K562 (cell line): Measurements from ENCODE around the gene ABCC6. TPM values are rescaled to one million over a fixed set of nuclear protein-coding genes. Genes with fewer than 3 reads are reported as not detected.

Source experiments
- BCLAF1 ChIP-seq, 2 experiments: fragments of 450-650 bp in 1 of 2; IDR thresholded peaks; 2 replicates each; pipeline ENCODE4 v1.6.1; 2011 to 2017; ENCODE audit warnings: low read depth in 2 of 2, antibody characterized with exemption in 1 of 2, borderline replicate concordance in 1 of 2, low read length in 1 of 2, mild to moderate bottlenecking in 1 of 2, mixed read lengths in 1 of 2; ENCODE audit not compliant: control insufficient read depth in 1 of 2
- BCOR ChIP-seq: fragments of 450-650 bp; IDR thresholded peaks from 2 replicates; pipeline ENCODE4 v1.6.1; 2016
- BRD9 ChIP-seq: fragments of 450-650 bp; IDR thresholded peaks from 2 replicates; pipeline ENCODE4 v1.6.1; 2018; ENCODE audit warnings: low read depth; ENCODE audit not compliant: partially characterized antibody
- CAMTA2 ChIP-seq: fragments of 250-450 bp; sonication (Bioruptor Pico); conservative IDR thresholded peaks from 2 replicates; pipeline ENCODE4 v1.5.1; 2022
- CBX3 ChIP-seq, 2 experiments: IDR thresholded peaks; 1 replicate in 1 of 2; 2 replicates in 1 of 2; pipeline ENCODE4 v1.6.1; 2012; ENCODE audit warnings: inconsistent platforms in 2 of 2, low read length in 2 of 2, borderline replicate concordance in 1 of 2, control low read depth in 1 of 2
- CCNT2 ChIP-seq: IDR thresholded peaks from 2 replicates; pipeline ENCODE4 v1.6.1; 2011; ENCODE audit warnings: borderline replicate concordance, low read depth, mild to moderate bottlenecking, moderate library complexity, mixed read lengths, low read length; ENCODE audit not compliant: insufficient read length; ENCODE audit errors: extremely low read depth
- EWSR1 ChIP-seq: fragments of 450-650 bp; IDR thresholded peaks from 2 replicates; pipeline ENCODE4 v1.6.1; 2018; ENCODE audit warnings: borderline replicate concordance, mild to moderate bottlenecking, low read depth, moderate library complexity; ENCODE audit not compliant: partially characterized antibody
- ILF3 ChIP-seq: fragments of 450-650 bp; IDR thresholded peaks from 2 replicates; pipeline ENCODE4 v1.6.1; 2018; ENCODE audit warnings: antibody characterized with exemption, mild to moderate bottlenecking, moderate library complexity, borderline replicate concordance
- JUNB ChIP-seq: fragments of 450-650 bp; formaldehyde crosslinking; conservative IDR thresholded peaks from 2 replicates; pipeline ENCODE4 v1.4.0; 2020; ENCODE audit warnings: mild to moderate bottlenecking
- LARP7 ChIP-seq: fragments of 450-650 bp; IDR thresholded peaks from 2 replicates; pipeline ENCODE4 v1.6.1; 2016
- MGA ChIP-seq: fragments of 450-650 bp; IDR thresholded peaks from 2 replicates; pipeline ENCODE4 v1.6.1; 2016; ENCODE audit warnings: mild to moderate bottlenecking, moderate library complexity
- PCBP1 ChIP-seq: fragments of 200-400 bp; formaldehyde crosslinking; IDR thresholded peaks from 2 replicates; pipeline ENCODE4 v1.6.1; 2018; ENCODE audit warnings: mild to moderate bottlenecking, low read depth, low read length; ENCODE audit not compliant: poor library complexity, severe bottlenecking
- PHB2 ChIP-seq: fragments of 450-650 bp; IDR thresholded peaks from 2 replicates; pipeline ENCODE4 v1.6.1; 2017; ENCODE audit warnings: low read depth
- PHF20 ChIP-seq: fragments of 450-650 bp; IDR thresholded peaks from 2 replicates; pipeline ENCODE4 v1.6.1; 2018; ENCODE audit not compliant: partially characterized antibody
- ZNF174 ChIP-seq: fragments of 250-450 bp; sonication (Bioruptor Pico); IDR thresholded peaks from 2 replicates; pipeline ENCODE4 v1.4.0; 2020; ENCODE audit warnings: mild to moderate bottlenecking
- polyA plus RNA-seq, 8 experiments: library from polyadenylated mRNA; depleted of rRNA in 4 of 8; stranded (reverse) in 5 of 8; unstranded in 3 of 8; fragments of >200 nt; fragmentation: Nextera tagmentation in 2 of 8; fragmentation: Illumina TruSeq in 1 of 8; extraction: Ambion mirVana in 2 of 8; extraction: Trizol in 1 of 8; gene quantifications; 2 replicates each; pipeline versions ENCODE4 v1.2.1 to v1.2.3, GENCODE V29; 2011 to 2014; ENCODE audit warnings: inconsistent platforms in 1 of 8, missing spikeins in 1 of 8
- total RNA-seq, 7 experiments: library from RNA; depleted of rRNA in 6 of 7; stranded (reverse); fragments of >200 nt in 6 of 7; fragmentation: Illumina TruSeq in 2 of 7; extraction: Trizol in 2 of 7; gene quantifications; 2 replicates each; pipeline versions ENCODE4 v1.2.1 to v1.2.3, GENCODE V29; 2011 to 2021; ENCODE audit warnings: low replicate concordance in 1 of 7

The ABCC6 gene
- total and polyA plus RNA-seq, 9 of the 15 experiments (the other 6 are each of a cell fraction or from before 2014, with no cell fraction given), result 0.03 to 0.46 (median 0.07) TPM; not detected in 4

GRCh38 chr16:16121185-16121727 lies 102.0 kb downstream of the ABCC6 start (continued):
- TF ChIP-seq BCLAF1 (IDR thresholded peaks at IDR 0.05; ENCODE audit: borderline replicate concordance in 1 of 2, control insufficient read depth in 1 of 2, low read depth in 2 of 2, low read length in 1 of 2), result no peak
- TF ChIP-seq CCNT2, result no peak
- TF ChIP-seq CAMTA2, result no peak
- peak; percentile 97 for TF ChIP-seq BCOR
- peak; percentile 35 for TF ChIP-seq PHF20
- peak; percentile 47 for TF ChIP-seq MGA
- TF ChIP-seq ZNF174 (CRISPR knock-in tag), result no peak
- no peak for TF ChIP-seq ILF3
- TF ChIP-seq BRD9, result no peak
- TF ChIP-seq PCBP1, result no peak
- no peak for TF ChIP-seq PHB2
- TF ChIP-seq JUNB (CRISPR knock-in tag), result no peak
- TF ChIP-seq LARP7, result no peak
- no peak for TF ChIP-seq EWSR1
- TF ChIP-seq CBX3 (IDR thresholded peaks at IDR 0.05; ENCODE audit: borderline replicate concordance in 1 of 2, low read length in 2 of 2), result no peak
